ENCODE results near the gene GALNT9.
"Not testable (repeated sequence)": the region's sequence is repeated elsewhere in the genome, so short reads cannot be mapped to it uniquely, and the experiment has no call there.

The GALNT9 gene

DNA sequence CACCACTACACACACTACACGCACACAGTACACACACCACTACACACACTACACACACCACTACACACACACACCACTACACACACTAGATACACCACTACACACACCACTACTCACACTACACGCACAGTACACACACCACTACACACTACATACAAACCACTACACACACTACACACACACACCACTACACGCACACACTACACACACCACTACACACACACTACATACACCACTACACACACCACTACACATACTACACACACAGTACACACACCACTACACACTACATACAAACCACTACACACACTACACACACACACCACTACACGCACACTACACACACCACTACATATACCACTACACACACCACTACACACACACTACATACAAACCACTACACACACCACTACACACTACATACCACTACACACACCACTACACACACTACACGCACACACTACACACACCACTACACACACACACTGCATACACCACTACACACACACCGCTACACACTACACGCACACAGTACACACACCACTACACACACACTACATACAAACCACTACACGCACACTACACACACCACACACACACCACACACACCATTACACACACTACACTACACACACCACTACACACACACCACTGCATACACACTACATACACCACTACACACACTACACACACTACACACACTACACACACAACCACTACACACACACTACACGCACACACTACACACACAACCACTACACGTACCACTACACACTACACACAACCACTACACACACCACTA lies 173.4 kb downstream of the GALNT9 start:
- DNase-seq (ENCODE audit: low read depth) = no peak

GRCh38 chr12:132154941-132155770 lies 174.2 kb downstream of the GALNT9 start:
- DNase-seq (ENCODE audit: low read depth) = no peak

- DNase-seq (ENCODE audit: low read depth) = no peak
Observed at GRCh38 chr12:132154341-132154761, 175.0 kb downstream of the GALNT9 start.

DNA sequence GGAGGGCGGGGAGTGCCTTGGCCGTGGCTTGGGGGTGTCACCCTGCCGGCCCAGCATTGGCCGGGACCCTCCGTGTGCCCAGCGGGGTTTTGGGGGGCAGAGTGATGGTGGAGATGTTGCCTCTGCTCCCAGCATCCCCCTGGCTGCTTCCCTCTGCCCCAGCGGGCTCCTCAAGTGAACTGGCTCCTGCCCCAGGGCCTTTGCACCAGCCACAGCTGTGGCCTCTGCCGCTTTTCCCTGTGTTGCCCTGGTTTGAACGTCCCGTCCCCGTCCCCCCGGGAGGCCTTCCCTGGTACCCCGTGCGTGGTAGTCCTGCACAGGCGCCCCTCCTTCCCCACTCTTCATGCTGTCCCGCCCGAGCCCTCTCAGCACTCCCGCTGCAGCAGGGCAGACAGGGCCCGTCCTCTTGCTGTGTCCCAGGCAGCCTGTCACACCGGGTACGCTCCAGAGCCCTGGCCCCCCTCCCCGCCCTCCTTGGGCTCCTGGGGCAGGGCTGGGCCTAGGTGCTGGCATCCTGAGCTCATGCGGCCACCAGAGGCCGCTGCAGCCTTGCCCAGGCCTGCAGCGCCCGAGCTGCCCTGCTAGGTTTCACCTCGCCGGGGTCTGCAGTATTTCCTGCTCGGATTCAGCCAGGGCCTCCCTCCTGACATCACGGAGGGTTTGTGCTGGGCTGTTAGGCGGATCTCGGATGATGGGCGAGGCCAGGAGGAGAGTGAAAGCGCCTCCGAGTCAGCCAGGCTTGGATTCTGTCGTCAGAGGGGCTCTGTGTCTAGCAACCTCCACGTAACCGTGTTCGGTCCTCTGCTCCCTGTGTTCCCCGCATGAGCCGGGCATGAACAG lies 175.7 kb downstream of the GALNT9 start:
- DNase-seq (ENCODE audit: low read depth) = peak; percentile 54

DNA sequence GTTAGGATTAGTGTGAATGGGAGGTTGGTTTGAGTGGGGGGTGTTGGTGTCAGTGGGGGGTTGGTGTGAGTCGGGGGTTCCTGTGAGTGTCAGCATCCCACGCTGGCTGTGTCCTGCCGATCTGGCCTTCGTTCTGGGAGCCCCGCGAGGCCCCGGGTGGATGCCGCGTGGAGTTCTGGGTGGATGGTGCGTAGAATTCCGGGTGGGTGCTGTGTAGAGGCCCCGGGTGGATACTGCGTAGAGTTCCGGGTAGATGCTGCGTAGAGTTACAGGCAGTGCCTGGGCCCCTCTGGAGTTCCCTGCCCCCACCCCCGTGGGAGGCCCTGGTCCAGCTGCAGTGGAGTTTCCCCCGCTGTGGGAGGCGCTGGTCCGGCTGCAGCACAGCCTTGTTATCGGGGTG lies 176.4 kb downstream of the GALNT9 start:
- no peak for DNase-seq (ENCODE audit: low read depth)

DNA sequence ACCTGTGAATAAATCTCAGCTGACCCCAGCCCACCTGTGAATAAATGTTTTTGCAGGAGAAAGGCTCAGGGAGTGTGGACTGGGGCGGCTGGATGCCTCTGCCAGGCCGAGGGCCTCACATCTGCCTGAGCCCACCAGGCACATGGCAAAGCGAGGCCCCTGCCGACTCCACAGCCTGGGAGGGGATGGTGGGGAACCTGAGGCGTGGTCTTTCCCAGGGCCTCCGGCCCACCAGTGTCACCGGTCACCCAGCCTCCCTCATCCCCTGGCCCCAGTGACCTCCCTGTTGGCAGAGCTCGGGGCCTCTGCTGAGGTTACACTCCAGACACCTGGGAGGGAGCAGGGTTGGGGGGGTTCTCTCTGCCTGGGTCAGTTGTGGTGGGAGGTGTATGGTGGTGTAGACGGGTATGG lies 177.0 kb downstream of the GALNT9 start:
- no peak for DNase-seq (ENCODE audit: low read depth)

- DNase-seq (ENCODE audit: low read depth) = no peak
Observed at GRCh38 chr12:132151766-132152410, 177.5 kb downstream of the GALNT9 start.

DNA sequence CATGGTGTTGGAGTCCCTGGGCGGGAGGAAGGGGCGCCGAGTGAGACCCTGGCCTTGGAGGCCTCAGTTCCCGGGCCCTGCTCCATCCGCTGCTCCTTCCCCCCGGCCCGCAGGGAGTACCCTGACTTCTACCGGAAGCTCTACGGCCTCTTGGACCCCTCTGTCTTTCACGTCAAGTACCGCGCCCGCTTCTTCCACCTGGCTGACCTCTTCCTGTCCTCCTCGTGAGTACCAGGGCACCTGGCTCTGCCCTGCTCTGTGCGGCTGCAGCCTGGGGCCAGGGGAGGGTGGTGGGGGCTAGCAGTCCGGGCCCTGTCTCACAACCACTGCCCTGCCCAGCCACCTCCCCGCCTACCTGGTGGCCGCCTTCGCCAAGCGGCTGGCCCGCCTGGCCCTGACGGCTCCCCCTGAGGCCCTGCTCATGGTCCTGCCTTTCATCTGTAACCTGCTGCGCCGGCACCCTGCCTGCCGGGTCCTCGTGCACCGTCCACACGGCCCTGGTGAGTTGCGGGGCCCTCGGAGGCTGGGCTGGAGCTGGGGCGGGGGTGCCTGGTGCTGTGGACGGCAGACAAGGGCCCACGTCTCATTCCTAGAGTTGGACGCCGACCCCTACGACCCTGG lies 178.1 kb downstream of the GALNT9 start:
- DNase-seq (ENCODE audit: low read depth) = no peak

DNA sequence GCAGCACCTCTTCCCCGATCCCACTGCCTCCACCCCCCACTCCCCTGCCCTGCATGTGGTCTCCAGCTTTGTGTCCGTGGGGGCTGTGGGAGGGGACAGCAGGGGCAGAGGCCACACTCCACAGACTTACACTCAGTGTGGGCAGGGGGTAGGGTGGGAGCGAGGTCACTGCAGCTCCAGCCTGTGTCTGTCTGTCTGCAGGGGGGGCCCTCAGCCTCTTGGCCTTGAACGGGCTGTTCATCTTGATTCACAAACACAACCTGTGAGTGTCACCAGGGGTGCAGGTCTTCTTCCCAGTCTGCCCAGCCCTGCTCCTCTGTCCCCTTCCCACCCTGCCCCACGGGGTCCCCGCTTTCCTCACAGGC lies 178.6 kb downstream of the GALNT9 start:
- no peak for DNase-seq (ENCODE audit: low read depth)

GRCh38 chr12:132149526-132149925 lies 179.9 kb downstream of the GALNT9 start:
- not testable (repeated sequence) for DNase-seq (ENCODE audit: low read depth)

DNA sequence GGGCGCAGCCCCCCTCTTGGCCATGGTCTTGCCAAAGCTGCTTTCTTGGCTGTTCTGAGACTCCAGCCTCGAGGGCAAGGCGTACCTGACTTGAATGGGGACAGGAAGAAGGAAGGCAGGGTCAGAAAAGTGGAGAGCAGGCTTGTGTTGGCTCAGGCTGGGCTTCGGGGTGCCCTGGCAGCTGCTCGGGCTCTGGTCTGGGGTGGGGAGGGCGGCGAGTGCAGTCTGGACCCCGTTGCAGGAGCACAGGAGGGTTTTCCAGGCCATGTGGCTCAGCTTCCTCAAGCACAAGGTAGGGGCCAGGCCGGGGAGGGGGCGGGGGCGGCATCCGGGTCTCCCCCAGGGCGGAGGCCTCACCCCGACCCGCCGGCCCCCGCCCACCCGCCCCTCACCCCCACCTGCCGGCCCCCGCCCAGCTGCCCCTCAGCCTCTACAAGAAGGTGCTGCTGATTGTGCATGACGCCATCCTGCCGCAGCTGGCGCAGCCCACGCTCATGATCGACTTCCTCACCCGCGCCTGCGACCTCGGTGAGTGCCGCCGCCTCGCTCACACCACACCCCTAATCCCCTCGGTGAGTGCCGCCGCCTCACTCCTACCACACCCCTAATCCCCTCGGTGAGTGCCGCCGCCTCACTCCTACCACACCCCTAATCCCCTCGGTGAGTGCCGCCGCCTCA lies 180.9 kb downstream of the GALNT9 start:
- DNase-seq (ENCODE audit: low read depth) = no peak

GRCh38 chr12:132147423-132148367 lies 181.7 kb downstream of the GALNT9 start:
- DNase-seq (ENCODE audit: low read depth) = no peak

GRCh38 chr12:132146772-132147422 lies 182.5 kb downstream of the GALNT9 start:
- DNase-seq (ENCODE audit: low read depth) = no peak

Measured in stimulated activated CD4-positive, alpha-beta T cell treated with anti-CD3 and anti-CD28 coated beads, Interleukin-2, amount 100 ng/mL, for 4 hours (primary cell).